Choroid plexus epithelial cell (primary cell): ENCODE results near the gene PPP1R3E.
A peak's percentile ranks its signal among the peaks of the same experiment; 100 is the strongest.

Source experiments
- DNase-seq: peaks from one replicate; pipeline ENCODE4 v3.0.0-alpha.2; 2010; ENCODE audit warnings: low read depth
- H3K4me3 ChIP-seq: 2 replicates; pipeline ENCODE4 v1.5.1; 2011; ENCODE audit warnings: low read depth, mild to moderate bottlenecking, control low read depth, low read length, moderate library complexity
- CTCF ChIP-seq: conservative IDR thresholded peaks from 2 replicates; pipeline ENCODE4 v1.5.1; 2011; ENCODE audit warnings: low read depth, mild to moderate bottlenecking, control low read depth, inconsistent platforms, low read length, moderate library complexity

Gene PPP1R3E

GRCh38 chr14:23321572-23322547, 19.2 kb upstream of the PPP1R3E start:
- peak; percentile 19 for TF ChIP-seq CTCF
- DNase-seq, result peak; percentile 68
- H3K4me3 ChIP-seq, result peak overlapping the region; percentile 71

- peak within 1 kb of the TSS; percentile 71 for H3K4me3 ChIP-seq
- peak; percentile 100 for DNase-seq
- no peak for TF ChIP-seq CTCF
These were observed 18.2 kb upstream of the PPP1R3E start, which contains the start of gene PABPN1 for GRCh38 chr14:23320584-23321571. Gene PABPN1, plus strand, starts transcription at chr14:23321457. Its CDS starts 13 bp downstream, at chr14:23321470.

GRCh38 chr14:23319746-23320583, 17.3 kb upstream of the PPP1R3E start:
- H3K4me3 ChIP-seq, result peak overlapping the region; percentile 50
- TF ChIP-seq CTCF, result no peak
- DNase-seq, result no peak

GRCh38 chr14:23316300-23316699, 13.6 kb upstream of the PPP1R3E start:
- no peak for TF ChIP-seq CTCF
- no peak overlapping the region for H3K4me3 ChIP-seq
- no peak for DNase-seq

- H3K4me3 ChIP-seq, result no peak overlapping the region
- no peak for TF ChIP-seq CTCF
- DNase-seq, result no peak
These were observed 7.9 kb upstream of the PPP1R3E start for GRCh38 chr14:23310546-23310945.
